ENCODE measurements around the gene SUPT3H. TPM values are rescaled to one million over a fixed set of nuclear protein-coding genes. Genes with fewer than 3 reads are reported as not detected.

SUPT3H gene
- total and polyA plus RNA-seq, 2 of the 13 experiments (the other 11 are each of a cell fraction or from before 2014, with no cell fraction given) = 11.9 to 36.1 TPM

- TF ChIP-seq HOXA7 (CRISPR knock-in tag; IDR thresholded peaks at IDR 0.05) = no peak
- peak; percentile 95 for TF ChIP-seq MXD4 (CRISPR knock-in tag; IDR thresholded peaks at IDR 0.05)
- peak; percentile 84; the same call in 1 of the 2 replicates for TF ChIP-seq ZSCAN20 (CRISPR knock-in tag; IDR thresholded peaks at IDR 0.05; ENCODE audit: borderline replicate concordance)
- peak; percentile 80 for TF ChIP-seq MED1 (CRISPR knock-in tag; IDR thresholded peaks at IDR 0.05)
- no peak for TF ChIP-seq PBX2 (CRISPR knock-in tag; IDR thresholded peaks at IDR 0.05)
- TF ChIP-seq FOXM1 (CRISPR knock-in tag; IDR thresholded peaks at IDR 0.05) = 0 out of 2 replicates have a peak, but pooled peaks have one; percentile 62
- TF ChIP-seq PAWR (CRISPR knock-in tag; IDR thresholded peaks at IDR 0.05; ENCODE audit: borderline replicate concordance) = no peak
- peak; percentile 90 for TF ChIP-seq SPEN (CRISPR knock-in tag; IDR thresholded peaks at IDR 0.05; ENCODE audit: low read depth)
- peak; percentile 68 for TF ChIP-seq GATAD1 (CRISPR knock-in tag; IDR thresholded peaks at IDR 0.05)
- TF ChIP-seq, protein P1, sequence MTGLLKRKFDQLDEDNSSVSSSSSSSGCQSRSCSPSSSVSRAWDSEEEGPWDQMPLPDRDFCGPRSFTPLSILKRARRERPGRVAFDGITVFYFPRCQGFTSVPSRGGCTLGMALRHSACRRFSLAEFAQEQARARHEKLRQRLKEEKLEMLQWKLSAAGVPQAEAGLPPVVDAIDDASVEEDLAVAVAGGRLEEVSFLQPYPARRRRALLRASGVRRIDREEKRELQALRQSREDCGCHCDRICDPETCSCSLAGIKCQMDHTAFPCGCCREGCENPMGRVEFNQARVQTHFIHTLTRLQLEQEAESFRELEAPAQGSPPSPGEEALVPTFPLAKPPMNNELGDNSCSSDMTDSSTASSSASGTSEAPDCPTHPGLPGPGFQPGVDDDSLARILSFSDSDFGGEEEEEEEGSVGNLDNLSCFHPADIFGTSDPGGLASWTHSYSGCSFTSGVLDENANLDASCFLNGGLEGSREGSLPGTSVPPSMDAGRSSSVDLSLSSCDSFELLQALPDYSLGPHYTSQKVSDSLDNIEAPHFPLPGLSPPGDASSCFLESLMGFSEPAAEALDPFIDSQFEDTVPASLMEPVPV (CRISPR knock-in tag; IDR thresholded peaks at IDR 0.05) = peak; percentile 94
- TF ChIP-seq THYN1 (CRISPR knock-in tag; IDR thresholded peaks at IDR 0.05; ENCODE audit: borderline replicate concordance, low read depth) = no peak
- TF ChIP-seq ESRRA (CRISPR knock-in tag; IDR thresholded peaks at IDR 0.05; ENCODE audit: low read depth) = 0 out of 2 replicates have a peak, but pooled peaks have one; percentile 39
- no peak for TF ChIP-seq ZNF672 (CRISPR knock-in tag; IDR thresholded peaks at IDR 0.05)
- TF ChIP-seq NR3C1 (CRISPR knock-in tag; IDR thresholded peaks at IDR 0.05) = no peak
- TF ChIP-seq KDM4B (CRISPR knock-in tag; IDR thresholded peaks at IDR 0.05) = no peak; the same call in 1 of the 2 replicates
- TF ChIP-seq TBX3 (IDR thresholded peaks at IDR 0.05; ENCODE audit: borderline replicate concordance) = 0 out of 2 replicates have a peak, but pooled peaks have one; percentile 16
- 0 out of 2 replicates have a peak, but pooled peaks have one; percentile 2 for TF ChIP-seq USF2 (IDR thresholded peaks at IDR 0.05; ENCODE audit: low read depth, low read length)
- no peak for TF ChIP-seq USF2 (CRISPR knock-in tag; IDR thresholded peaks at IDR 0.05; ENCODE audit: borderline replicate concordance)
- TF ChIP-seq ZNF703 (CRISPR knock-in tag; IDR thresholded peaks at IDR 0.05; ENCODE audit: borderline replicate concordance) = 0 out of 2 replicates have a peak, but pooled peaks have one; percentile 12
- TF ChIP-seq NR2F6 (IDR thresholded peaks at IDR 0.05) = 0 out of 2 replicates have a peak, but pooled peaks have one; percentile 2
- TF ChIP-seq NR2F6 (CRISPR knock-in tag; IDR thresholded peaks at IDR 0.05) = 0 out of 2 replicates have a peak, but pooled peaks have one; percentile 42
- TF ChIP-seq SRSF1 (optimal IDR thresholded peaks at IDR 0.05; ENCODE audit: low read depth, low read length) = peak; percentile 85
- TF ChIP-seq PHF8 (CRISPR knock-in tag; IDR thresholded peaks at IDR 0.05) = peak; percentile 94
- peak; percentile 2; the same call in 1 of the 2 replicates for TF ChIP-seq SMC3 (IDR thresholded peaks at IDR 0.05; ENCODE audit: low read length)
- peak; percentile 63; the same call in 1 of the 2 replicates for TF ChIP-seq TOPORS (CRISPR knock-in tag; IDR thresholded peaks at IDR 0.05)
- peak; percentile 29; the same call in 1 of the 2 replicates for TF ChIP-seq RFX5 (IDR thresholded peaks at IDR 0.05; ENCODE audit: low read depth, low read length)
- no peak for TF ChIP-seq ZNF850 (CRISPR knock-in tag; conservative IDR thresholded peaks at IDR 0.05)
Measured at GRCh38 chr6:45377554-45378333, at the start of gene SUPT3H (continued).

Data from HepG2 (cell line).